ENCODE data around the gene CLIC1.

- TF ChIP-seq CTCF (IDR thresholded peaks at IDR 0.05) (no peak), POLR2AphosphoS5 (IDR thresholded peaks at IDR 0.05) (no peak)
These were observed 4.3 kb downstream of the CLIC1 start for GRCh38 chr6:31732029-31732428.
